NAMALWA (cell line): Measurements from ENCODE around the gene USP7.

ENCODE experiments used
- DNase-seq: peaks from one replicate; pipeline ENCODE4 v3.0.0-alpha.2; 2015; ENCODE audit warnings: low spot score

The USP7 gene

DNA sequence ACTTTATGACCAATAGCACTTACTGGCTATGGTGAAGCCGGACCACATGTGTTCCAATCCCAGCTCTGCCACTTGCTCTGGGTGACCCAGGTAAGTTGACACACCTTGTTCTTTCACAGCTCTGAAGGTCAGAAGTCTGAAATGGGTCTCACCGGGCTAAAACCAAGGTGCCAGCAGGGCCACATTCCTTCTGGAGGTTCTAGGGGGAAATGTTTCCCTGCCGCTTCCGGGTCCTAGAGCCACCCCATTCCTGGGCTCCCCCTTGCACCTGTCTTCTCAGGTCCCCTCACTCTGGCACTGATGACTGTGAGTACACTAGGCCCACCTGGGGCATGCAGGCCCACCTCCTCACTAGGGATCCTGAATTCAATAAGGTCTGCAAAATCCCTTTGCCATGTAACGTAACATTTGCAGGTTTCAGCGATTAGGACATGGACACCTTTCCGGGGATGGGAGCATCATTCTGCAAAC is 11.4 kb downstream of the USP7 start:
- no peak for DNase-seq

GRCh38 chr16:8951447-8952280 is 12.0 kb downstream of the USP7 start:
- peak; percentile 84 for DNase-seq

- no peak for DNase-seq
Measured at GRCh38 chr16:8950580-8951077, 13.1 kb downstream of the USP7 start.

- DNase-seq = no peak
Measured at GRCh38 chr16:8949536-8950418, 13.9 kb downstream of the USP7 start.

GRCh38 chr16:8948831-8949230 is 14.9 kb downstream of the USP7 start:
- DNase-seq = no peak

DNA sequence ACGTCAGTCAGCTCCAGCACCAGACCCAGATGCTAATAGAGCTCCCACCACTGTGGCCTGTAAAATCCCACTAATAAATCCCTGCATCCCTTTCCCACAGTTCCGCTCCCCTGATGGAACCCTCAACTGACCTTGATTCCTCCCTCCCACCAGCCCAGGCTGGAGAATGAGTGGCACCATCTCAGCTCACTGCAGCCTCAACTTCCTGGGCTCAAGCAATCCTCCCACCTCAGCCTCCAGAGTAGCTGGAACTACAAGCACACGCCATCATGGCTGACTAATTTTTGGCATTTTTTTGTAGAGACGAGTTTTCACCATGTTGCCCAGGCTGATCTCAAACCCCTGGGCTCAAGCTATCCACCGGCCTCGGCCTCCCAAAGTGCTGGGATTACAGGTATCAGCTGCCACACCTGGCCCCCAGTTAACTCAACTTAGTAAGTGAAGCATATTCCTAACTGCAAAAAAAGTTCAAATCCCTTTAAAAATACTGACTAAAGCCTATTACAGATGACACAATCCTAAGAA is 15.6 kb downstream of the USP7 start:
- no peak for DNase-seq

- peak; percentile 89 for DNase-seq
Measured at GRCh38 chr16:8946544-8946943, 17.2 kb downstream of the USP7 start.

GRCh38 chr16:8945626-8946296 is 17.9 kb downstream of the USP7 start:
- DNase-seq = no peak

- DNase-seq = peak; percentile 91
Measured at GRCh38 chr16:8943966-8944759, 19.5 kb downstream of the USP7 start.

DNA sequence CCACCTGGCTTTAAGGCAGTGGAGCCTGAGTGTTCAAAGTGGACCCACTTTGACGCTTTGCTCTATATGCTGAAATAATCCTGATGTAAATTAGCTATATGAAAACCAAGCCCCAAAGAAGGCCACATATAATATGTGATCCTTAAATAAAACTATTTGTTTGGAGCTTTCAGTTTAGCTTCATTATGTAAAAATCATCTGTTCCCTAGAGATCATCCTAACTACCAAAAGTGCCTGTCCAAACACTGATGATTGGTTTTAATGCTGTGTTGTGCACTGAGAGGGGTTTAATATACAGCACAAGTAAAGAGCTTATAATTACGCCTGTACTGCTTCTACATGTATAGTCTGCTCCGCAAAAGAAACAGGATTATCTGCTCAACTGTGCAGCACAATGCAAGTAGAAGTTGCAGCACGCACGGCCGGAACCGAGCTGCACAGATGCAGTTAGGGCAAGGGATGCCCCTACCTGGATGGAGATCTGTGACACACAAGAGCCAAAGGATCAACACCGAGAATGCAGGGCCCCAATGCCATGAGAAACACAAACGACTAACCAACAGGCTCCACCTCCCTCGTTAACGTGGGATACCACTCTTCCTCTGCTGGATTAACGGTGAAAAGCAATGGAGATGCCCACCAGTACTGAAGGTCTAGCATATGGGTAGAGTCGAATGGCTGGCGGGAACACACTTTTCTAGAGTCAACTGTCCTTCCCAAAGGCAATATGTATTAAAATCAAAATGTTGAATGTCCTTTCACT is 20.5 kb downstream of the USP7 start:
- DNase-seq = no peak

- no peak for DNase-seq
Measured at GRCh38 chr16:8941718-8942344, 21.9 kb downstream of the USP7 start.

DNA sequence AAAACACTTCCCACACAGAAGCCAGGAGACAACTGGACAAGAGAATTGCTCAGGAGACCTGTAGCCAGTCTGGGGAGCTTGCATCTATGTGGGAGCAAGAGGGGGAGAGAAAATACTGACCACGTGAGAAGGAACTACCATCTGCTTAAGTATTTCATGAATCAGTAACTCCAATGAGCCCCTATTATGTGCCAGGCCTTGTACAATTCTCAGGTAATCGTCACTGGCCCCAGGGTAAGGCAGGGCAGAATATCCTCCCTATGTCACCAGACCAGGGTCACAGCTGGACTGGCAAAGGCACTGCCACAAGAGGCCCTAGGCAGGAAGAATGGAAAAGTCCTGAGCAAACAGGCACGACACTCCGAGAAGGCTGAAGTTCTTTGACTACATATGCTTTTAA is 25.9 kb downstream of the USP7 start:
- DNase-seq = no peak

GRCh38 chr16:8936421-8936820 is 27.3 kb downstream of the USP7 start:
- DNase-seq = peak; percentile 81

GRCh38 chr16:8935989-8936388 is 27.7 kb downstream of the USP7 start:
- DNase-seq = peak; percentile 82

DNA sequence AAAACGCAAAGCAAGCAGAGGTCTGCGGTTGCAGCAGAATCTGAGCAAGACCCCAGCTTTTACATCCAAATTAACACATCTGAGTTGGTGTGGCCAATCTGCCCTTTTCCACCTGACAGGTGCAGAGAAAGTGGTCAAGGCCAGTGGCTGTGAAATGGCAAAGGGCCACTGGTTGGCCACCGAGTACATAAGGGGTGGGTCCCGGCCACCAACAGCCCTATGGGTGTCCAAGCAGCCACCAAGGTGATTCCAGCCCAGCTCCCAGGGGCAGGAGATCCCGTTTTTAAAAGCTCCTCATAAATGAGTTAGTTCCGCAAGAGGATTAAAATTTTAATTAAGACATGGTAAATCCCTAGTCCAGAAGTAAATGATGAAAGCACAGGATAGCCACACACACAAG is 29.1 kb downstream of the USP7 start:
- DNase-seq = no peak

DNA sequence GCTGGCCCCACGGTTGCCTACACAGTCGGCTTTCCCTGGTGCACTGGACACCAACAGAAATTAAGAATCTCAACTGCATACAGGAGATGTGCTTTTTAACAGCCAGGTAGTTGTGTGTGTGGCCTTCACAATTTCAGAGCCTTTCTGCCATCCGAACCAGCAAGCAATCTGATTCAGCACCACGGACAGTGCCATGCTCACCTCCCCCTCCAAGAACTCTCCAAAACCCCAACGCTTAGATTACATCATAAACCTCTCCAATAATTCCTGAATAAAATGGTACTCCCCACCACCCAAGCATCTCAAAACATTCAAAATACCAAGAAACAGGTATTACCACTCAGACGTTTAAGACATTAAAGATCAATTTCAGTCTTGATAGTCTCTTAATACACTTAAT is 31.8 kb downstream of the USP7 start:
- peak; percentile 42 for DNase-seq

DNA sequence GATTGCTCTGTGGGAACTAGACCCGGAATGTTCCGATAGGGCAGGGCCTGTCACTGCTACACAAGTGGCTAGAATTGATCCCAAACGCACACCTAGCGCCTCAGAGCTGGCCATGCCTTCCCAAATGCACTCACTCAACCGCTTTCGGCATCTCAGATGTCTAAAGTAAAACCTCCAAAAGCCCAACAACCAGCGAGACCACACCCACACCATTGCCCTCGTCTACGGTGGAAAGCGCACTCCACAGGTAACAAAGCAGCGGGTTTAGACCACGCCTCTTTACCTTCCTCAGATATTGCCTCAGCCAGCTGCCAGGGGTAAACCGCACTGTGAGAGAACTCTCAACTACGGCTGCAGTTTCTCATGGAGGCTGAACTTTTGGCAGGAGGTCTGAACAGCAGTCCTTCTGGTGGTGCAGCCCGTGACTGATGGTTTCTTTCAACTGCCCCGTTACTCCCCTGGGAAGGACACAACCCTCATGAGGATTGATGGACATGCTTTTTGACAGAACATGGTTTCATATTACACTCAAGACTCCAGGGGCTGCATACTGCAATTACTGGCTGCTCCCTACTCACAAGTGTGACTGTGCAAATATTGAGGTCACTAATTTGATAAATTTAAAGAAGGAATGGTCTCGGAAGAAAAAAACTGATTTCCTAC is 34.5 kb downstream of the USP7 start:
- no peak for DNase-seq

- DNase-seq = no peak
Measured at GRCh38 chr16:8928467-8928957, 35.2 kb downstream of the USP7 start.

DNA sequence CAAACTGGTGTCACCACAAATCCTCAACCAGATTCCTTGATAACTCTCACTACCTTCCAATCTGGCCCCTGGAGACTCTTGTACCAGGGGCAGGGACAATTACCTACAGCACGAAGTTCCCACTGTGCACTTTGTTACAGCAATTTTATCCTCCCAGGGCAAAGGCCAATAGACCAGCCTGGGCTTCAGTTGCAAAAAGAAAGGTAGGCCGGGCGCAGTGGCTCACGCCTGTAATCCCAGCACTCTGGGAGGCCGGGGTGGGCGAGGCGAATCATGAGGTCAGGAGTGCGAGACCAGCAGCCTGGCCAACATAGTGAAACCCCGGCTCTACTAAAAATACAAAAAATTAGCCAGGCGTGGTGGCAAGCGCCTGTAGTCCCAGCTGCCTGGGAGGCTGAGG is 36.9 kb downstream of the USP7 start:
- DNase-seq = no peak
